HG03432 (cell line): ENCODE measurements around the gene ACAP3.

Source experiments
- ATAC-seq: cut with Tn5 transposase; IDR thresholded peaks from one replicate; pipeline ENCODE4 v1.9.1; 2021; ENCODE audit warnings: mild to moderate bottlenecking, moderate library complexity; ENCODE audit not compliant: unreplicated experiment

ACAP3 gene

GRCh38 chr1:1314678-1315335 is 7.1 kb upstream of the ACAP3 start:
- ATAC-seq = no peak

GRCh38 chr1:1314237-1314586 is 6.5 kb upstream of the ACAP3 start:
- no peak for ATAC-seq

- ATAC-seq = no peak
These were observed 5.9 kb upstream of the ACAP3 start for GRCh38 chr1:1313500-1314236.

- no peak for ATAC-seq
These were observed 5.0 kb upstream of the ACAP3 start for GRCh38 chr1:1312450-1313314.

- no peak for ATAC-seq
These were observed 3.7 kb upstream of the ACAP3 start for GRCh38 chr1:1311107-1312104.

GRCh38 chr1:1310476-1311053 is 2.8 kb upstream of the ACAP3 start:
- ATAC-seq = no peak

GRCh38 chr1:1310109-1310385 is 2.3 kb upstream of the ACAP3 start:
- ATAC-seq = no peak

GRCh38 chr1:1309251-1310108 is 1.8 kb upstream of the ACAP3 start:
- no peak for ATAC-seq

- peak; percentile 4 for ATAC-seq
These were observed 1.1 kb upstream of the ACAP3 start for GRCh38 chr1:1308756-1309250.

GRCh38 chr1:1307261-1307922 is 338 bp downstream of the ACAP3 start:
- peak; percentile 4 for ATAC-seq

GRCh38 chr1:1306661-1307260 is 969 bp downstream of the ACAP3 start:
- ATAC-seq = no peak

GRCh38 chr1:1306070-1306660 is 1.6 kb downstream of the ACAP3 start:
- no peak for ATAC-seq

GRCh38 chr1:1305300-1306069 is 2.2 kb downstream of the ACAP3 start:
- ATAC-seq = peak; percentile 6

GRCh38 chr1:1304331-1305299 is 3.1 kb downstream of the ACAP3 start:
- ATAC-seq = no peak

- ATAC-seq = no peak
These were observed 4.0 kb downstream of the ACAP3 start for GRCh38 chr1:1303736-1304135.

GRCh38 chr1:1302951-1303509 is 4.7 kb downstream of the ACAP3 start:
- ATAC-seq = no peak
